BJ (cell line): Measurements from ENCODE around the gene KRT6A. TPM values are rescaled to one million over a fixed set of nuclear protein-coding genes. Genes with fewer than 3 reads are reported as not detected.

Source experiments
- CTCF ChIA-PET: fragments of 350-600 bp; formaldehyde crosslinking; extraction: SDS; loops from one replicate; lab custom pipeline; 2021; ENCODE audit warnings: antibody characterized with exemption, inconsistent platforms; lab: Yijun Ruan, JAX
- POLR2A ChIA-PET: fragments of 300-600 bp; sonication (Branson Sonifier 250); formaldehyde crosslinking; extraction: SDS; loops from one replicate; lab custom pipeline; 2021; ENCODE audit warnings: antibody characterized with exemption; lab: Charles Lee
- DNase-seq: peaks from one replicate; pipeline ENCODE4 v3.0.0-alpha.2; 2011; ENCODE audit warnings: low read depth
- H3K27me3 ChIP-seq: 2 replicates; pipeline ENCODE4 v1.6.0; 2011; ENCODE audit warnings: low read length; ENCODE audit not compliant: control insufficient read depth, insufficient read depth
- H3K36me3 ChIP-seq: 2 replicates; pipeline ENCODE4 v1.5.1; 2011; ENCODE audit warnings: low read length; ENCODE audit not compliant: control insufficient read depth, insufficient read depth
- H3K4me3 ChIP-seq: 2 replicates; pipeline ENCODE4 v1.5.1; 2011; ENCODE audit warnings: low read depth, mild to moderate bottlenecking, control low read depth, low read length
- CTCF ChIP-seq: IDR thresholded peaks from 2 replicates; pipeline ENCODE4 v1.5.1; 2011; ENCODE audit warnings: low read depth, mild to moderate bottlenecking, control low read depth, inconsistent platforms, low read length, moderate library complexity; ENCODE audit not compliant: insufficient read depth
- polyA plus RNA-seq: library from polyadenylated mRNA; depleted of rRNA; stranded (reverse); fragments of >200 nt; gene quantifications from 2 replicates; pipeline ENCODE4 v1.2.3, GENCODE V29; 2011

The KRT6A gene
- polyA plus RNA-seq, 1 experiment = not detected

- POLR2A ChIA-PET = no interaction called here
- H3K4me3 ChIP-seq = no peak overlapping the region
Observed at GRCh38 chr12:52518574-52519386, 25.7 kb upstream of the KRT6A start.

GRCh38 chr12:52517888-52518287 lies 24.8 kb upstream of the KRT6A start:
- no peaks in the 10 kb centered on the region for H3K36me3 ChIP-seq
- TF ChIP-seq CTCF = no peak
- no peak for DNase-seq
- H3K4me3 ChIP-seq = no peak overlapping the region
- ChIA-PET CTCF (interaction anchor here (1.3 to 2.1 kb wide), 3 partner anchors 10 to 145 kb away, joined by 5 to 6 read pairs (median 6); no protein-coding TSS in a partner anchor), POLR2A (no interaction called here)
- peaks cover 17% of the 10 kb centered on the region for H3K27me3 ChIP-seq

More at GRCh38 chr12:52518574-52519386, 25.7 kb upstream of the KRT6A start:
- peaks cover 17% of the 10 kb centered on the region for H3K27me3 ChIP-seq
- no peaks in the 10 kb centered on the region for H3K36me3 ChIP-seq
- CTCF ChIA-PET = interaction anchor here (2.1 kb wide), 1 partner anchor 11 kb away, joined by 6 read pairs; no protein-coding TSS in a partner anchor
- no peak for TF ChIP-seq CTCF
- DNase-seq = no peak

- H3K27me3 ChIP-seq = peaks cover 12% of the 10 kb centered on the region
- ChIA-PET CTCF (interaction anchor here (1.1 to 2.4 kb wide), 6 partner anchors 10 to 368 kb away, joined by 3 to 11 read pairs (median 6); no protein-coding TSS in a partner anchor), POLR2A (no interaction called here)
- H3K4me3 ChIP-seq = no peak overlapping the region
- no peak for TF ChIP-seq CTCF
- no peak for DNase-seq
- H3K36me3 ChIP-seq = no peaks in the 10 kb centered on the region
Observed at GRCh38 chr12:52517005-52517835, 24.2 kb upstream of the KRT6A start.

- H3K4me3 ChIP-seq = no peak overlapping the region
- POLR2A ChIA-PET = interaction anchor here (0.6 kb wide), 1 partner anchor 31 kb away, joined by 4 read pairs; no protein-coding TSS in a partner anchor
- CTCF ChIA-PET = interaction anchor here (0.6 to 2.4 kb wide), 11 partner anchors 9 to 369 kb away, joined by 3 to 11 read pairs (median 3); no protein-coding TSS in a partner anchor
- H3K36me3 ChIP-seq = no peaks in the 10 kb centered on the region
- H3K27me3 ChIP-seq = peaks cover 12% of the 10 kb centered on the region
- DNase-seq = no peak
- TF ChIP-seq CTCF = no peak
Observed at GRCh38 chr12:52515927-52516831, 23.1 kb upstream of the KRT6A start.
